C4-2B (cell line): Measurements from ENCODE around the gene NINJ1.

Experiments used
- ZFX ChIP-seq: fragments of 450-650 bp; IDR thresholded peaks from 2 replicates; pipeline ENCODE4 v1.6.1; 2017
- TF ChIP-seq, protein P1 (sequence below): fragments of 450-650 bp; conservative IDR thresholded peaks from 2 replicates; pipeline ENCODE4 v1.5.1; 2017; ENCODE audit warnings: mild to moderate bottlenecking

- TF ChIP-seq, protein P1, sequence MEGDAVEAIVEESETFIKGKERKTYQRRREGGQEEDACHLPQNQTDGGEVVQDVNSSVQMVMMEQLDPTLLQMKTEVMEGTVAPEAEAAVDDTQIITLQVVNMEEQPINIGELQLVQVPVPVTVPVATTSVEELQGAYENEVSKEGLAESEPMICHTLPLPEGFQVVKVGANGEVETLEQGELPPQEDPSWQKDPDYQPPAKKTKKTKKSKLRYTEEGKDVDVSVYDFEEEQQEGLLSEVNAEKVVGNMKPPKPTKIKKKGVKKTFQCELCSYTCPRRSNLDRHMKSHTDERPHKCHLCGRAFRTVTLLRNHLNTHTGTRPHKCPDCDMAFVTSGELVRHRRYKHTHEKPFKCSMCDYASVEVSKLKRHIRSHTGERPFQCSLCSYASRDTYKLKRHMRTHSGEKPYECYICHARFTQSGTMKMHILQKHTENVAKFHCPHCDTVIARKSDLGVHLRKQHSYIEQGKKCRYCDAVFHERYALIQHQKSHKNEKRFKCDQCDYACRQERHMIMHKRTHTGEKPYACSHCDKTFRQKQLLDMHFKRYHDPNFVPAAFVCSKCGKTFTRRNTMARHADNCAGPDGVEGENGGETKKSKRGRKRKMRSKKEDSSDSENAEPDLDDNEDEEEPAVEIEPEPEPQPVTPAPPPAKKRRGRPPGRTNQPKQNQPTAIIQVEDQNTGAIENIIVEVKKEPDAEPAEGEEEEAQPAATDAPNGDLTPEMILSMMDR: no peak
- peak; percentile 60; the same call in 1 of the 2 replicates for TF ChIP-seq ZFX
These were observed 38.6 kb downstream of the NINJ1 start for GRCh38 chr9:93095205-93096130.
